NCI-H1694 treated with DMSO at 0.1 percent for 48 hours (cell line): ENCODE data around the gene MMP1.
"Not testable (repeated sequence)": the region's sequence is repeated elsewhere in the genome, so short reads cannot be mapped to it uniquely, and the experiment has no call there.

ENCODE experiments used
- DNase-seq: peaks from one replicate; lab custom pipeline; 2025; lab: John Stamatoyannopoulos, UW

Gene MMP1

GRCh38 chr11:102760344-102761035 is 37.5 kb downstream of the MMP1 start:
- no peak for DNase-seq

GRCh38 chr11:102757823-102758549 is 40.0 kb downstream of the MMP1 start:
- DNase-seq: no peak

GRCh38 chr11:102753267-102753666 is 44.7 kb downstream of the MMP1 start:
- no peak for DNase-seq

GRCh38 chr11:102751673-102752072 is 46.3 kb downstream of the MMP1 start:
- no peak for DNase-seq

- no peak for DNase-seq
Measured at GRCh38 chr11:102749101-102749722, 48.7 kb downstream of the MMP1 start.

- not testable (repeated sequence) for DNase-seq
Measured at GRCh38 chr11:102746746-102747578, 51.0 kb downstream of the MMP1 start.
